ENCODE results near the gene TRPV5. TPM values are rescaled to one million over a fixed set of nuclear protein-coding genes. Genes with fewer than 3 reads are reported as not detected.

TRPV5 gene
- total and polyA plus RNA-seq, 9 donors: not detected

GRCh38 chr7:142870566-142871259, 62.8 kb downstream of the TRPV5 start:
- no peak for TF ChIP-seq CTCF (IDR thresholded peaks at IDR 0.05)
- TF ChIP-seq EP300 (IDR thresholded peaks at IDR 0.05): no peak
- TF ChIP-seq POLR2A (IDR thresholded peaks at IDR 0.05): no peak
- no peaks in the 10 kb centered on the region for H3K4me1 ChIP-seq (ENCODE audit: insufficient read depth)
- DNase-seq: no peak
- no peak overlapping the region for H3K4me3 ChIP-seq
- no peak overlapping the region for H3K27ac ChIP-seq
- no peaks in the 10 kb centered on the region for H3K9me3 ChIP-seq
- 85 to 89% (median 87%) methylated on average over 13 to 14 of the region's 14 CpGs for WGBS, 3 donors
- no peaks in the 10 kb centered on the region for H3K36me3 ChIP-seq
- H3K27me3 ChIP-seq: no peaks in the 10 kb centered on the region
- intact Hi-C loops (cut with DNase I): loop anchor here in 1 of 4 donors (10.0 kb wide), 1 partner anchor 344 kb away; no protein-coding TSS in a partner anchor

- Histone ChIP-seq H3K4me3 (no peak overlapping the region), H3K27ac (no peak overlapping the region), H3K4me1 (ENCODE audit: insufficient read depth) (no peaks in the 10 kb centered on the region), H3K9me3 (no peaks in the 10 kb centered on the region), H3K36me3 (no peaks in the 10 kb centered on the region), H3K27me3 (no peaks in the 10 kb centered on the region)
- no peak for DNase-seq
- TF ChIP-seq POLR2A (IDR thresholded peaks at IDR 0.05): no peak
- TF ChIP-seq CTCF (IDR thresholded peaks at IDR 0.05): no peak
- TF ChIP-seq EP300 (IDR thresholded peaks at IDR 0.05): no peak
- intact Hi-C loops (cut with DNase I): loop anchor here in 1 of 4 donors (10.0 kb wide), 1 partner anchor 345 kb away; no protein-coding TSS in a partner anchor
- WGBS, 3 donors: 78 to 80% (median 79%) methylated on average over 8 of the region's 8 CpGs
Measured at GRCh38 chr7:142870147-142870559, 63.4 kb downstream of the TRPV5 start.

GRCh38 chr7:142869434-142869833, 64.1 kb downstream of the TRPV5 start:
- no peak for TF ChIP-seq POLR2A (IDR thresholded peaks at IDR 0.05)
- no peak for TF ChIP-seq CTCF (IDR thresholded peaks at IDR 0.05)
- no peak for TF ChIP-seq EP300 (IDR thresholded peaks at IDR 0.05)
- Histone ChIP-seq H3K4me1 (ENCODE audit: insufficient read depth) (no peaks in the 10 kb centered on the region), H3K4me3 (no peak overlapping the region), H3K27me3 (no peaks in the 10 kb centered on the region), H3K27ac (no peak overlapping the region), H3K36me3 (no peaks in the 10 kb centered on the region), H3K9me3 (no peaks in the 10 kb centered on the region)
- WGBS, 3 donors: 86 to 94% (median 93%) methylated on average over 2 of the region's 2 CpGs
- no peak for DNase-seq
- intact Hi-C loops (cut with DNase I): no loop called here

- intact Hi-C loops (cut with DNase I): no loop called here
- DNase-seq: no peak
- WGBS, 3 donors: 91 to 96% (median 91%) methylated on average over 11 of the region's 11 CpGs
- Histone ChIP-seq H3K4me3 (no peak overlapping the region), H3K36me3 (no peaks in the 10 kb centered on the region), H3K4me1 (ENCODE audit: insufficient read depth) (no peaks in the 10 kb centered on the region), H3K27me3 (no peaks in the 10 kb centered on the region), H3K27ac (no peak overlapping the region), H3K9me3 (no peaks in the 10 kb centered on the region)
- TF ChIP-seq POLR2A (IDR thresholded peaks at IDR 0.05) (no peak), CTCF (IDR thresholded peaks at IDR 0.05) (no peak), EP300 (IDR thresholded peaks at IDR 0.05) (no peak)
Measured at GRCh38 chr7:142868986-142869415, 64.5 kb downstream of the TRPV5 start.
